SU-DHL-6 (cell line): Measurements from ENCODE around the gene FTMT.
"Not testable (repeated sequence)": the region's sequence is repeated elsewhere in the genome, so short reads cannot be mapped to it uniquely, and the experiment has no call there.

Experiments used
- H2AFZ ChIP-seq: fragments of 200-600 bp; sonication (generic); 2 replicates; pipeline ENCODE4 v1.6.1; 2014; ENCODE audit warnings: low read depth, mild to moderate bottlenecking, moderate library complexity, mixed read lengths, antibody characterized with exemption, low read length; ENCODE audit not compliant: severe bottlenecking
- H3F3A ChIP-seq: fragments of 200-600 bp; shearing (Covaris generic); 2 replicates; pipeline ENCODE4 v1.6.0; 2016; ENCODE audit warnings: antibody characterized with exemption, mild to moderate bottlenecking; ENCODE audit not compliant: insufficient read depth
- H3K27ac ChIP-seq: fragments of 200-600 bp; sonication (generic); 2 replicates; pipeline ENCODE4 v1.5.1; 2016; ENCODE audit warnings: low read depth, mild to moderate bottlenecking, low read length, moderate library complexity, mixed read lengths
- H3K27me3 ChIP-seq: fragments of 200-600 bp; sonication (generic), shearing (Covaris generic); 2 replicates; pipeline ENCODE4 v1.6.0; 2014; ENCODE audit warnings: mild to moderate bottlenecking, low read length
- H3K36me3 ChIP-seq: fragments of 200-600 bp; sonication (generic); 2 replicates; pipeline ENCODE4 v1.6.1; 2014; ENCODE audit warnings: mild to moderate bottlenecking, low read length, mixed read lengths
- H3K4me2 ChIP-seq: fragments of 300-600, 200-600 bp; shearing (Covaris generic), sonication (generic); 2 replicates; pipeline ENCODE4 v1.6.0; 2014; ENCODE audit warnings: low read length, low read depth, mild to moderate bottlenecking; ENCODE audit not compliant: poor library complexity, severe bottlenecking
- H3K4me3 ChIP-seq: fragments of 200-600 bp; sonication (generic); 2 replicates; pipeline ENCODE4 v1.5.1; 2014; ENCODE audit warnings: antibody characterized with exemption, low read length, mild to moderate bottlenecking, mixed read lengths; ENCODE audit not compliant: insufficient read depth, poor library complexity, severe bottlenecking
- H3K79me2 ChIP-seq: fragments of 200-600 bp; sonication (generic); 2 replicates; pipeline ENCODE4 v1.6.1; 2014; ENCODE audit warnings: mild to moderate bottlenecking, low read length, moderate library complexity; ENCODE audit not compliant: insufficient read depth
- H3K9ac ChIP-seq: fragments of 200-600 bp; sonication (generic); 2 replicates; pipeline ENCODE4 v1.7.0; 2014; ENCODE audit warnings: mild to moderate bottlenecking, low read length
- H3K9me2 ChIP-seq: fragments of 200-600 bp; sonication (generic); replicated peaks from 2 replicates; pipeline ENCODE4 v1.6.1; 2014; ENCODE audit warnings: low read length; ENCODE audit not compliant: insufficient read depth
- H3K9me3 ChIP-seq: fragments of 200-600 bp; sonication (generic); 2 replicates; pipeline ENCODE4 v1.6.1; 2014; ENCODE audit warnings: low read length, mixed read lengths; ENCODE audit not compliant: insufficient read depth
- H4K20me1 ChIP-seq: fragments of 200-600 bp; sonication (generic); 2 replicates; pipeline ENCODE4 v1.6.1; 2014; ENCODE audit warnings: low read depth, mild to moderate bottlenecking, antibody characterized with exemption, low read length, moderate library complexity, mixed read lengths
- CTCF ChIP-seq: fragments of 200-600 bp; sonication (generic); IDR thresholded peaks from one replicate; pipeline ENCODE4 v1.5.1; 2017; ENCODE audit warnings: antibody characterized with exemption, mild to moderate bottlenecking, low read length, moderate library complexity; ENCODE audit not compliant: insufficient read depth, poor library complexity, severe bottlenecking
- EZH2phosphoT487 ChIP-seq: fragments of 200-600 bp; sonication (generic), shearing (Covaris generic); conservative IDR thresholded peaks from 2 replicates; pipeline ENCODE4 v1.6.1; 2018; ENCODE audit warnings: mild to moderate bottlenecking, antibody characterized with exemption, low read length, moderate library complexity, mixed read lengths

Gene FTMT

GRCh38 chr5:121851643-121852574, at the start of gene FTMT:
Gene FTMT, plus strand, starts transcription at chr5:121851882. Its CDS starts 82 bp downstream, at chr5:121851964.
- no peaks in the 10 kb centered on the region for H3K79me2 ChIP-seq
- no peak within 1 kb of the TSS for H2AFZ ChIP-seq
- H3K27me3 ChIP-seq: no peaks in the 10 kb centered on the region
- TF ChIP-seq EZH2phosphoT487 (no peak), CTCF (no peak)
- no peaks in the 10 kb centered on the region for H4K20me1 ChIP-seq
- no peaks in the 10 kb centered on the region for H3K9me3 ChIP-seq
- no peaks in the 10 kb centered on the region for H3F3A ChIP-seq
- no peak within 1 kb of the TSS for H3K4me2 ChIP-seq
- H3K4me3 ChIP-seq: no peak within 1 kb of the TSS
- no peak within 1 kb of the TSS for H3K9ac ChIP-seq
- no peak within 1 kb of the TSS for H3K27ac ChIP-seq
- H3K9me2 ChIP-seq: no peaks in the 10 kb centered on the region
- no peaks in the 10 kb centered on the region for H3K36me3 ChIP-seq

GRCh38 chr5:121805251-121805650, 46.4 kb upstream of the FTMT start:
- H3K27ac ChIP-seq, H3K36me3 ChIP-seq, H3K9ac ChIP-seq, H4K20me1 ChIP-seq, H3K4me2 ChIP-seq, H2AFZ ChIP-seq, H3K9me3 ChIP-seq, H3K79me2 ChIP-seq, H3K9me2 ChIP-seq, H3K4me3 ChIP-seq, H3F3A ChIP-seq, H3K27me3 ChIP-seq: not testable (repeated sequence)

- Histone ChIP-seq H3K4me2 (no peak overlapping the region), H3K9me3 (no peaks in the 10 kb centered on the region), H3K79me2 (no peaks in the 10 kb centered on the region), H3K27ac (no peak overlapping the region), H3F3A (no peaks in the 10 kb centered on the region), H3K9ac (no peak overlapping the region), H3K36me3 (no peaks in the 10 kb centered on the region), H3K4me3 (no peak overlapping the region), H4K20me1 (no peaks in the 10 kb centered on the region), H3K9me2 (no peaks in the 10 kb centered on the region), H3K27me3 (no peaks in the 10 kb centered on the region), H2AFZ (no peak overlapping the region)
- TF ChIP-seq EZH2phosphoT487: no peak
- no peak for TF ChIP-seq CTCF
Observed at GRCh38 chr5:121805911-121806310, 45.8 kb upstream of the FTMT start.

GRCh38 chr5:121816164-121816563, 35.5 kb upstream of the FTMT start:
- Histone ChIP-seq H3K79me2 (no peaks in the 10 kb centered on the region), H2AFZ (no peak overlapping the region), H3K4me3 (no peak overlapping the region), H3K9me2 (no peaks in the 10 kb centered on the region), H3K4me2 (no peak overlapping the region), H3K9ac (no peak overlapping the region), H3K27ac (no peak overlapping the region), H3K36me3 (no peaks in the 10 kb centered on the region), H4K20me1 (no peaks in the 10 kb centered on the region), H3K27me3 (no peaks in the 10 kb centered on the region), H3K9me3 (no peaks in the 10 kb centered on the region), H3F3A (no peaks in the 10 kb centered on the region)
- TF ChIP-seq EZH2phosphoT487 (no peak), CTCF (no peak)
